GM21447 (cell line): ENCODE data around the gene KCNJ13.
A peak's percentile ranks its signal among the peaks of the same experiment; 100 is the strongest.

ENCODE experiments used
- ATAC-seq: cut with Tn5 transposase; IDR thresholded peaks from one replicate; pipeline ENCODE4 v1.9.1; 2021; ENCODE audit not compliant: unreplicated experiment

The KCNJ13 gene

GRCh38 chr2:232776435-232776834, at the start of gene KCNJ13:
Gene KCNJ13 (minus strand): TSS chr2:232776565. CDS start chr2:232771362, 5,203 bp downstream.
- no peak for ATAC-seq

GRCh38 chr2:232817756-232818155, 41.4 kb upstream of the KCNJ13 start:
- no peak for ATAC-seq

- no peak for ATAC-seq
Measured at GRCh38 chr2:232816657-232817056, 40.3 kb upstream of the KCNJ13 start.

GRCh38 chr2:232815569-232815968, 39.2 kb upstream of the KCNJ13 start:
- no peak for ATAC-seq

GRCh38 chr2:232810444-232810843, 34.1 kb upstream of the KCNJ13 start:
- ATAC-seq, result no peak

- ATAC-seq, result no peak
Measured at GRCh38 chr2:232809349-232810124, 33.2 kb upstream of the KCNJ13 start.

GRCh38 chr2:232802091-232802490, 25.7 kb upstream of the KCNJ13 start:
- ATAC-seq, result no peak

GRCh38 chr2:232800166-232800565, 23.8 kb upstream of the KCNJ13 start:
- ATAC-seq, result no peak

- no peak for ATAC-seq
Measured at GRCh38 chr2:232798187-232798586, 21.8 kb upstream of the KCNJ13 start.

GRCh38 chr2:232795920-232796319, 19.6 kb upstream of the KCNJ13 start:
- no peak for ATAC-seq

- ATAC-seq, result no peak
Measured at GRCh38 chr2:232794981-232795380, 18.6 kb upstream of the KCNJ13 start.

GRCh38 chr2:232793271-232793670, 16.9 kb upstream of the KCNJ13 start:
- ATAC-seq, result no peak

GRCh38 chr2:232791518-232791917, 15.2 kb upstream of the KCNJ13 start:
- no peak for ATAC-seq

- no peak for ATAC-seq
Measured at GRCh38 chr2:232789082-232789481, 12.7 kb upstream of the KCNJ13 start.

- no peak for ATAC-seq
Measured at GRCh38 chr2:232787806-232788205, 11.4 kb upstream of the KCNJ13 start.

- no peak for ATAC-seq
Measured at GRCh38 chr2:232783278-232783677, 6.9 kb upstream of the KCNJ13 start.

GRCh38 chr2:232781765-232782164, 5.4 kb upstream of the KCNJ13 start:
- ATAC-seq, result peak; percentile 96

GRCh38 chr2:232779934-232780333, 3.6 kb upstream of the KCNJ13 start:
- ATAC-seq, result no peak

- ATAC-seq, result no peak
Measured at GRCh38 chr2:232779465-232779864, 3.1 kb upstream of the KCNJ13 start.

GRCh38 chr2:232777276-232777675, 911 bp upstream of the KCNJ13 start:
- ATAC-seq, result no peak

- no peak for ATAC-seq
Measured at GRCh38 chr2:232773815-232774214, 2.5 kb downstream of the KCNJ13 start.

- peak; percentile 90 for ATAC-seq
Measured at GRCh38 chr2:232772531-232772930, 3.8 kb downstream of the KCNJ13 start.

- no peak for ATAC-seq
Measured at GRCh38 chr2:232771870-232772269, 4.5 kb downstream of the KCNJ13 start.
